Stimulated activated CD4-positive, alpha-beta T cell treated with anti-CD3 and anti-CD28 coated beads, Interleukin-12 subunit alpha, Interleukin-12 subunit beta, amount 100 ng/mL, for 48 hours (primary cell): ENCODE measurements around the gene TMEM178B.
"Not testable (repeated sequence)": the region's sequence is repeated elsewhere in the genome, so short reads cannot be mapped to it uniquely, and the experiment has no call there.

Source experiments
- DNase-seq, 3 donors: peaks; one replicate each; pipeline ENCODE4 v3.0.0-alpha.2; 2020; ENCODE audit warnings: low read depth in 2 of 3, low spot score in 1 of 3

Gene TMEM178B

DNA sequence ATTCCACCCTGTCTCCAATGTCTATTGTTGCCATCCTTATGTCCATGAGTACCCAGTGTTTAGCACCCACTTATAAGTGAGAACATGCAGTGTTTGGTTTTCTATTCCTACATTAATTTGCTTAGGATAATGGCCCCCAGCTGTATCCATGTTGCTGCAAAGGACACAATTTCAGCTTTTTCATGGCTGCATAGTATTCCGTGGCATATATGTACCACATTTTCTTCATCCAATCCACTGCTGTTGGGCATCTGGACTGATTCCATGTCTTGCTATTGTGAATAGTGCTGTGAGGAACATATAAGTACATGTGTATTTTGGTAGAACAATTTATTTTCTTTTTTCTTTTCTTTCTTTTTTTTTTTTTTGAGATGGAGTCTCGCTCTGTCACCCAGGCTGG, 68.2 kb downstream of the TMEM178B start:
- DNase-seq = no peak

DNA sequence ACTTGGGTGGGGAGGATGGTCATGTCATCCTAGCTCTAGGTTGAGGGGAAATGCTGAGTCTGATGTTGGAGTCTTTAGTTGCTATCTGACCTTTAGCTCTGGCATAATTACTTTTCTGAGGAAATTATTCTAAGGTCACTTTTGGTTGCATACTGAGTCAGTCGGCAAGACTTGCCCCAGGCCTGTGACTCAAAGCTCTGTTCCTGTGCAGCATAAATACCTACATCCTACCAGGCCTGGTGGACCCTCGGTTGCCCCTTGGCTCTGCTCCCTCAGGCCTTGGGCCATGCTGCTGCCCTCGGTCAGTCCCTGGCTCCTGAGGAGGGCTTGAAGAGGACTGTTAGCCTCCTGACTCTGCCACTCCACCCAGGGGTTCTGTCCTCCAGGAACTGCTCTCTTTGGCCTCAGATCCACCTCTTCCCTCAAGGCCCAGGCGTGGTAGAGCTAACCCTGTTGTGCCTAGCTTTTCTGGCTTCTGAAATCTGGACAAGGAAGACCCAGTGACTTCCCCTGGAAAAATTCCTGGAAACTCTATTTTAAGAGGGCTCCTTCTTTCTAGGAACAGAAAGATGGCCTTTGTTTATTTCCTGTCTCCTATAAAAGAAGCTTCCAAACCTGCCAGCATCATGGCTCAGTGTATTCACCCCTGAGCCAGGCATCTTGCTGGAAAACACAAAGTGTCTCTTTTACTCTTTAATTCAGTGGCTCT, 71.2 kb downstream of the TMEM178B start:
- no peak for DNase-seq

DNA sequence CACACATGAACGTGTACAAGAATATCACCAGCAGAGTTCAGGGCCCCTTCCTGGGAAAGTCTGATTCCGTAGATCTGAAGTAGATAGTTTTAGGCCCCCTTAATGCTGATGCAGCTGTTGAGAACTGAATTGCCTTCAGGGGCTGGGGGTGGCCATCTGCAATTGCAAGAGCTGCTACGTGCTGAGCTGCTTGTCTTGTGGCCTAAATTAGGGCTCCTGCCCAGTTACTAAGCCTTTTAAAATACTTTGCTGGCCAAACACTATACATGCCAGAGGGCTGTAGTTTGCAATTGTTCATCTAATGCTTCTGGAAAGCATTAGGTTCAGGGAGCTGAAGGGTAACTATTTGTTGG, 71.7 kb downstream of the TMEM178B start:
- no peak for DNase-seq

DNA sequence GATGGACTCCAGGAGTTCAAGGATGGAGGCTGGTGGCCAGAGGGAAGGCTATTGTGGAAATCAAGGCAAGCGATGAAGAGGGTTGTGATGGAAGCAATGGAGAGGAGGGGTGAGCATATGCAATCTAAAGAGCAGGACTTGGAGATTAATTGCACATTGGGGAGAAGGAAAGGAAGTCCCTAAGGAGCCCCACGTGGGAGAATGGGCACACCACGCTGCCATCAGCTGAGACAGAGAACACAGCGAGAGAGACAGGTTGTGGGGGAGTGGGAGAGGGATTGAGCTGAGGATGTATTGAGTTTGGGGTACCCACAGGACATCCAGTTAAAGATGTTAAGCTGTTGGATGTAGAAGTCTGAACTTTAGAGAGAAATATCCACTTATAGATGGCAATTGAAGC, 73.6 kb downstream of the TMEM178B start:
- no peak for DNase-seq

DNA sequence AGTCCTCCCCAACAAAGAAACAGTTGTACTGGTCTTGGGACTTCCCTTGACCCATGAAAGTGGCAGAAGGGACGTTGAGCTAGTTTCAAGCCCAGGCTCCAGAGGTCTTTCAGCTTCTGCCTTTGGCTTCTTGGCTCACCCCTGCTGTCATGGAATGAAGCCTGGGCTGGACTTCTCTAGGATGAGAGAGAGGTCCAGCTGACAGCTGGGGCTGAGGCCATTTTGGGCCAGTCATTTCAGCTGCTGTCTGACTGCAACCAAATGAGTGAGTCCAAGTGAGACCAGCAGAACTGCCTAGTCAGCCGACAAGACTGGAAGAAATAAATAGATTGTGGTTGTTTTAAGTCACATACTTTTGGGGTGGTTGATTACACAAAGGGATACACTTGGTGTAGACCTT, 76.6 kb downstream of the TMEM178B start:
- DNase-seq = no peak

DNA sequence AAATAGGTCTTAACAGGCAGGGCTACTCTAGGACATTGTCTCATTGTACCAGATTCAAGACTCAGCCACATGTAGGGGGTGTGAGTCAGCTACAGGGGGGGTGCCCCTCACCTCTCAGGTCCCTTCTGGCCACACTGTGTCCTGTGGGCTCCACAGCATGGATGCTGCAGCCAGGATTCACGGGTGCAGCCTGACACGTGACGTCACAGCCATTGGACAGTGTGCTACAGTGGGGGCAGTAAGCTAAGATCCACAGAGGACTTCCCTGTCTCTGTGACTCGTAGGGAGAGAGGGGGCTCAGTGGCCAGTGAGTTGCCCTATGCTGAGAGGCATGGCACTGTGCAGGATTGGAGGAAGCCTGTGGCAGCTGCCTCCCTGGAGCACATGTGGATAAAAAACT, 77.9 kb downstream of the TMEM178B start:
- DNase-seq = no peak

DNA sequence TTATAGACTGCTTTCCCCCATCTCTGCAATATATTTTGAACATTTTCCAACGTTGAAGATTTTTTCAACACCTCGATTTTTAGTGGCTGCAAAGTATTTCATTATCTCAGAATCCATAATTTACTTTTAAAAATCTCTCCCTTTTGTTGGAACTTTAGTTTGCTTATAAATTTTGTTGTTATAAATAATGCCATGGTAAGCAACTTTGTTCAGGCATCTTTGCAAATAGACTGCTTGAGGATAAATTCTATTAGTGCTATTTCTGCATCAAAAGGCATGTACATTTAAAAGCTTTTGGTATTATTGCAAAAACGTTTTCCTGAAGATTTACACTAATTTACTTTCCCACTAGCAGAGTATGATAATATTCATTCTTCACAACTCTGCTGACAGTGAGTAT, 79.4 kb downstream of the TMEM178B start:
- no peak for DNase-seq

DNA sequence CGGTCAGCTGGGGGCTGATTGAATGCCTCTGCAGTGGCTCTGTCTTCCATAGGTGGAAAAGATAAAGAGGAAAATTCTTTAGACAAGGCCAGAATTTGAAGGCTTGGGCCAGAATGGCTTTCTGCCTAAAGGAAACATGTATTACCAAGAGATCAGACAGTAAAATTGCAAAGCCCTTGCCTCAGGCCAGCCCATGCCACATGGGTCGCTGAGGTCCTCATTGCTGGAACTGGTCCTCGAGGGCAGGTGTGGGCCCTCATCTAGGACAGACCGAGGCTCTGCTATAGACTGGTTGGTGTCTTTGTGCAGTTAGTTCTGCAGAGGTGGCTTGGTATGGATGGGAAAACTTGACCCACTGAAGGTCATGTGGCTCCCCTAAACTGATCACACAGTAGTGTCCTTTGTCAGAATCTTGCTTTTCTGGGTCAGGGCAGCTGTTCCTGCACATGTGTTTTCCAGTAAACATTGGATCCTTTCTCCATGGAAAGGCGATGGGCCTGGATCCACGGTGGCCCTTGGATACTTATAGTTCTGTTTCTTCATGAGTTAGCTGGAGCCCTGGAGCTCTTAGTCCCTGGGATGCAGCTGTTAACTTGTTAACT, 80.4 kb downstream of the TMEM178B start:
- DNase-seq = no peak

DNA sequence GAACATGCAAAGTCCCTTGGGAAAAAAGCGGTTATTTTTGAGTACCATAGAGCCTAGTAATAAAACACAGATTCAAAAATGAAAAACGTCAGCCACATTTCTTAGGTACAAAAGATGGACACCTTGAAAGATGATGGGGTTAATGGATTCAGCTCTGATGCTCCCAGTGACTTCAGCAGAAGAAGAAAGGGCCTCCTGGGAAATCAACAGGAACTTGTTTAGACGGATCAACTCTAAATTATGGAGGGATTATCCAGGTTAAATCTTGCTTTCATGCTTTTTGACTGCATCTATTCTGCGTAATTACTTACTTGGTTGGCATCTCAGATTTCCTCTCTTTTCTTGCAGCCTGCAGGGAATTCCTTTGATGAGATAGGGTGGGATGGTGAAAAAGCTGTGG, 82.5 kb downstream of the TMEM178B start:
- DNase-seq = no peak

DNA sequence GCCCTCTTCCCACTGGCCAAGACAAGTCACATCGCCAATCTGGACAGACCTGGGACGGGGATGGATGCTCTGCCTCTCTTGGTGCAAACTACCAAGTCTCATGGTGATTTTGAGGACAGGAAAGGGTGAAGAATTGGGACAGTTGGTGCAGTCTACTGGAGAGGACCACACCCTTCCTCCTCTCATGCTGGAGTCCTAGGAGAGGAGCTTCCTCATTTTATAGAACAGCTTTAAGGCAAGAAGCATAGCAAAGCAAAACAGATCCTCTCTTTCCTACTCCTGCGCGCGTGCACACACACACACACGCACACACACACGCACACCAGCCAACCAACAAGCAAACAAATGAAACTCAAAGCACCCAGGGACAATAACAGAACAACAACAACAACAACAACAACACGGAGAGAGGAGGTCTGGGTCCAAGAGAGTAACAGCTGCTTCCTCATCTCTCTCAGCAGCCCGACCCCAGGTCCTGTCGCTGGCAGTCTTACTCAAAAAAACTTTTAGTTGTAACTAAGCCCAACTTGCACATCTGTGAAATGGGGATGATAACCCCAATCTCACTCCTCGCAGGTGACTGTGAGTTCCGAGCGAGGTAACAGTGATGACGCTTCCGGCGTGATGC, 83.4 kb downstream of the TMEM178B start:
- no peak for DNase-seq

DNA sequence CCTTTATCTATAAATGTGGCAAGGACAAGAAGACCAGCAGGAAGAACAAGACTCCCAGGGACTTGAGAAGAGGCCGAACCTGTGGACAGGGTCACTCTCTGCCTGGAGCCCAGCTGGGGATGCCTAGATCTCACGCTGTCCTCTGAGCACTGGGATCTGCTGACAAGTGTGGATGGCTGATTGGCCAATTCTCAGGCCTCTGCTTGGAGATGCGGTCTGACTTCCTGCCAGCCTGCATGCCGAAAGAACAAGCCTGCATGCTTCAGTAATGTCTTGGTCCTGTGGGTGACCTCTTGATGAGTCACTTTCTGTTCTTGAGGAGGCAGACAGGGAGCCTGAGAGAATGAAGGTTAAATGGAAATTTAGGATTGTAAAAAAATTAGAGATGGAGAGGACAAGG, 84.7 kb downstream of the TMEM178B start:
- DNase-seq = no peak

DNA sequence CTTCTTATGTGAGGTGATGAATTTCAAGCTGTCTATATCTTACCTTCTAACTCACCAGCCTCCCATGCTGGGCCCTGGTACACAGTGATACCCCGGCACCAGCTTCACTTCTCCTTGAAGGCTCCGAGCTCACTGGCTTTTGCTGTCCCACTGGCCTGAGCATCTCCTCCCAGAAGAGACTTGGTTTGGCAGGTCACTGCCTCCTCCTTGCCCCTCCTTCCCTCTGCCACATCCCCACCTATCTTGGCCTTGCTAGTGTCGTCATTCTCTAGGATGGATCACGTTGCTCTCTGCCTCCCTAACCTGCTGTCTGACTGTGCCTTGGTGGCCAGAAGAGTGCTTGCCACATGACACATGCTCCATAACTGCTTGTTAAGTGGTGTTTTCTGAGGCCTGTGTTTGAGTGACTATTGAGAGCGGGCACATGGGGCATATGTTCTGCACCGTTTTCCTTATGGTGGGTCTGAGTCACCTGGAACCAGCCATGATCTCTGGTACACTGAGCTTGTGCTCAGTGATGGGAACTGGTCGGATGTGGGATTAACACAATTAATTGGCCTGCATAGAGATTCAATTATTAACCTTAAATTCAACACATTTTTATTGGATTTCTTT, 86.5 kb downstream of the TMEM178B start:
- no peak for DNase-seq

DNA sequence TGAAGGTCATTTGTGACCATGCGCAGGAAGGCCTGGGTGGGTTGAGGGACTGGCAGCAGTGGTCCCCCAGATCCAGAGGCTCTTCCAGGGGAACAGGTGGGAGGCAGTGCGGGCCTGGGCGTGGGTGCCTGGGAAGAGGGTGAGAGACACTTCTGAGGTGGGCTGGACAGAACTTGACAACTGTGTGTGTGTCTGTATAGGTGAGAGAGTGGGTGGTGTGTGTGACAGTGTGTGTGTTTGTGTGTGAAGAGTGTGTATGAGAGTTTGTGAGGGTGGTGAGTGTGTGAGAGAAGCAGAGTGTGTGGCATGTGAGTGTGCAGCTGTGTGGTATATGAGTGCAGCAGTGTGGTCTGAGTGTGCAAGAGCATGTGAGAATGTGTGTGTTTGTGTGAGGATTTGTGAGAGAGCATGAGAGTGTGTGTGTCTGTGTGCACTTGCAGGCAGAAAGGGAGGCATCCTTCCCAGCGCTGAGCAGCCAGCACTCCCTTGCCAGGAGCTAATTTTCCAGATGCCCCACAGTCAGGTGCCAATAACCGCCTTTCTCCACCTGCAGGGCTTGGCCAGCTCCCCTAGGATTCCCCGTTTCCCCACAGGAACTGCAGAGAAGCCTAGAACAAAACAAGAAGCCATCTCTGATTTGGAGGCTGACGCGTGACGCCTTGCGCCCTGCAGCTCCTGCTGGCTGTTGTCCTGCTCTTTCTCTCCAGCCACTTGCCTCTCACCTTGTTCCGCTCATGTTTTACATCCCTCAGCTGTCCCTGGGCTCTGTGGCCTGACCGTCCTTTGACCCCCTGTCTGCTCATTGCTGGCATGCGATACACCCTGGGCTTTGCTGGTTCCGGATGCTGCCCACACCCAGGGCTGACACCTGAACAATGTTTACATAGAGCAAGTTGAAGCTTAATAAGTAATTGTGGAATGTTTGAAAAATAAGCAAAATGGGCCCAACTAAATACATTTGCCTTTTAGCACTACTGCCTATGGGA, 88.0 kb downstream of the TMEM178B start:
- DNase-seq = no peak

DNA sequence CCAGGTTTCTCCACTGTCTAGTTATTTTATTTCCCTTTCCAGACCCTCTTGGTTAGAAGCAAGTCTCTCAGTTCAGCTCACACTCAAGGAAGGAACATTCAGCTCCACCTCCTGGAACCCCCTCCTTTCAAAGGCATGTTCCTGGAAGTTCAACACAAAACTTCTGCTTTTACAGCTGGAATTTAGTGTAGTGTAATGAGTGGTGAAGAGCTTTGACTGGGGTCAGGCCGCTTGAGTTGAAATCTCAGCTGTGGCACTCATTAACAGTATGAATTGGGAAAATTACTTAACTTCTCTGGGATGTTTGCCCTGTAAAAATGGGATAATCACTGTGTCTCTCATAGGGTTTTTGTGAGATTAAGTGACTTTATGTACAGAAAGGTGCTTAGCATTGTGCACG, 91.7 kb downstream of the TMEM178B start:
- no peak for DNase-seq

DNA sequence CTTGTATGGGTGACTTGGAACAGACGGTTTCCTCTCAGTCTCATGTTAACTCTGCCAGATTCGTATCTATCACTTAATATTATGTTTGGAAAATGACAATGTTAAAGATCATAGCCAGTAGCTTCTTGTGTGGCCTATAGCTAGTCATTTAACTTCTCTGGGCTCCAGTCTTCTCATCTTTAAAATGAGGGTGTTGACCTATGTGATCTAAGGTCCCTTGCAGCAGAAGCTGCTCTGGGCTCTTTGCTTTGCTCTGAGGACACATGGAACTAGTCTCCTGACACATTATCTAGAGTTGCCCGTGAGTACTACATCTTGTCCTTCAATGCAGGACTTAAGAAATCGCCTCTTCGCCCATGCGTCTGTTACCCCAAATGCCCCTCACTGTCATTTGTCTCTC, 93.1 kb downstream of the TMEM178B start:
- DNase-seq = no peak

DNA sequence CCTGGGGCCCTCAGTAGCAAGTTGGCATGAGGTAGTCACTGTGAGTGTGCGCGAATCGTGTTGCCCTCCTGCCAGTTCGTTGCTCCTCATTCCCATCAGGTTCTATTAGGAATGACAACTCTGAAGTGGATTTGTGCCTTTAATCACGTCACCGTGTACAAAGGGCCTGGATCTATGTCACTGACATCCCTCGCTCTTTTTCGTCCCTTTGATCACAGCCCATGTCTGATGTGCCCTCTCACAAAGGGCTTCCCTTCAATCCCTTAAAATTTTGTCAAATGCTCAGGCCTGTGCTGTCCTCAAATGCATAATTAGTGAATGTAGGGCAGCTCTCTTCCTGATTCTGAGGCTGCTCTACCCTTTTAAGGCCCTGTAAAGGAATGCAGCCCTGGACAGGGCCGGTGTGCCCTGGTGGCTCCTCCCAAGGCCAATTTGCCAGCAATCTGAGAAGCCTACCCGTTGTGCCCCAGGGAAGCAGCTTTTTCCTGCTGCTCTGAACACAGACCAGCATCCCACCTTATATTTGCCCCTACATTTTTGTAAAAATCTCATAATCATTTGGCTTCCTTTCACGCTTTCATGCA, 93.6 kb downstream of the TMEM178B start:
- DNase-seq = no peak

DNA sequence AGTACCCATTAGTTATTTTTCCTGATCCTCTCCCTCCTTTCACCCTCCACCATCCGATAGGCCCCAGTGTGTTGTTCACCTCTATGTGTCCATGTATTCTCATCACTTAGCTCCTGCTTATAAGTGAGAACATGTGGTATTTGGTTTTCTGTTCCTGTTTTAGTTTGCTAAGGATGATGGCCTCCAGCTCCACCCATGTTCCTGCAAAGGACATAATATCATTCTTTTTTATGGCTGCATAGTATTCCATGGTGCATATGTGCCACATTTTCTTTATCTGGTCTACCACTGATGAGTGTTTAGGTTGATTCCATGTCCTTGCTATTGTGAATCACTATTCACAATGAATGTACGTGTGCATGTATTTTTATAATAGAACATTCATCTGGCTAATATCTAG, 95.3 kb downstream of the TMEM178B start:
- DNase-seq = not testable (repeated sequence)

DNA sequence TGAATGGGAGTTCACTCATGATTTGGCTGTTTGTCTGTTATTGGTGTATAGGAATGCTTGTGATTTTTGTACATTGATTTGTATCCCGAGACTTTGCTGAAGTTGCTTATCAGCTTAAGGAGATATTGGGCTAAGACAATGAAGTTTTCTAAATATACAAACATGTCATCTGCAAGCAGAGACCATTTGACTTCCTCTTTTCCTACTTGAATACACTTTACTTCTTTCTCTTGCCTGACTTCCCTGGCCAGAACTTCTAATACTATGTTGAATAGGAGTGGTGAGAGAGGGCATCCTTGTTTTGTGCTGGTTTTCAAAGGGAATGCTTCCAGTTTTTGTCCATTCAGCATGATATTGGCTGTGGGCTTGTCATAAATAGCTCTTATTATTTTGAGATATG, 101.9 kb downstream of the TMEM178B start:
- DNase-seq = not testable (repeated sequence)

DNA sequence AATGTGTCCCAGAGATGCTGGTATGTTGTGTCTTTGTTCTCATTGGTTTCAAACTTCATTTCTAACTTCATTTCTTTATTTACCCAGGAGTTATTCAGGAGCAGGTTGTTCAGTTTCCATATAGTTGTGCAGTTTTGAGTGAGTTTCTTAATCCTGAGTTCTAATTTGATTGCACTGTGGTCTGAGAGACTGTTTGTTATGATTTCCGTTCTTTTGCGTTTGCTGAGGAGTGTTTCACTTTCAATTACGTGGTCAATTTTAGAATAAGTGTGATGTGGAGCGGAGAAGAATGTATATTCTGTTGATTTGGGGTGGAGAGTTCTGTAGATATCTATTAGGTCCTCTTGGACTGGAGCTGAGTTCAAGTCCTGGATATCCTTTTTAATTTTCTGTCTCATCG, 103.3 kb downstream of the TMEM178B start:
- not testable (repeated sequence) for DNase-seq

DNA sequence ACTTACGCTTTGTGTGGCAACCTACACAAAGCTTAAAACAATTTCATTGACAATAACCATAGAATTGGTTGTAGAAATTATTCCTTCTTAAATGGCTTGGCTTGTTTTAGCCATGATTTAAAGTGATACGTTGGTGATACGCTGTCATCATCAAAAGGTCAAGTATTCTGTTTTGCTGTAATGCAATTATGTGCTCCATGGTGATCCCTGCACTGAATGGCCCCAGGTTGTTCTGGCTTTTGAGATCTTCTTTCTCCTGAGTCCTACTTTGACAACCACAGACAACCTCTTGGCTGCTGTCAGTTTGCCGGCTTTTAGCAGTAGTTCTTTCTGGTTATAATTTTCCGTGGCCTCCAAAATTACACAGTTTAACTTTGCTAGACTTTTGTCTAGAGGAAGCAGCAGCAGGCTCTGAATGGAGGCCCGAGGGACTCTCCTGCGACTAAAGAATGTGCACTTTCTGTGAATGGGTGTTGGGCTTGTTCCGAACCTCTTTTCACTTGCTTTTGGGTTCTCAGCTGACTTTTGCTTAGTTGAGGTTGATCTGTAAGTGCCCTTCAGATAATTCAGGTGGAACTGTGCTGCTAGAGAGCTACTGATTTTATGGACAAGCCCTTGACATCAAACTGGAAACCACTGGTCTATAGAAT, 104.7 kb downstream of the TMEM178B start:
- DNase-seq = no peak
